ENCODE results near the gene HSFX4.
A peak's percentile ranks its signal among the peaks of the same experiment; 100 is the strongest.

The HSFX4 gene

GRCh38 chrX:149948016-149948415 lies 18.6 kb downstream of the HSFX4 start:
- TF ChIP-seq CTCF (IDR thresholded peaks at IDR 0.05; ENCODE audit: insufficient read depth, missing control alignments) = no peak
- DNase-seq (ENCODE audit: insufficient read length, low spot score) = no peak
- no peak for FAIRE-seq

DNA sequence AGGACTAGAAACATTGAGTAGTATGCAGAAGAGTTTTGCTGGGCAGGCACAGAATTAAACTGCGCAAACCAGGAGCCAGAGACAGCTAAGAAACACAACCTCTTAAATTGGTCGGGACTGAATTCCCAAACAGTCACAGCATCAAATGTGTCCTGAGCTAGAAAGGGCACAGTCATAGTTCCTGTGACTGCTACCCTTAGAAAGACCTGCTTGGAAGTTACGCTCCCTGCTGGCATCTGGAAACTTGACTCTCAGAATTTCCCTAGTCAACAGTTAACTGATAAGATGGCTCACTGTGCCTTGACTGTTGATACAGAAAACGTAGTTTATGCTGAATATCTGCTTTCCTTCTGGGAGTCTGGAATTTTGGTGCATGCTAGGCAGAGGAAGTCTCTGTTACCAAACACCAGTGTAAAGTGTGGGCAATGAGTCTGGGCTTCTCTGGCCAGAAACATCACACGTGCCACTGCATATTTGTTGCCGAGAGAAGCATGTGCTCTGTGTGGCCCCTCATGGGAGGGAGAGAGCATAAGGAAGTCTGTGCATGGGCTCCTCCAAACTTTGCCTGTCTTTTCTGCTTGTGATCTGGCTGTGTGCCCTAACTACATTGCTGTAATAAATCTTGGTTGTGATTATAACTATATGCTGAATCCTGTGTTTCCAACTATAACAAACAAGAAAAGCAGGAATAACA lies 20.5 kb downstream of the HSFX4 start:
- no peak for FAIRE-seq
- no peak for TF ChIP-seq CTCF (IDR thresholded peaks at IDR 0.05; ENCODE audit: insufficient read depth, missing control alignments)

GRCh38 chrX:149950681-149951080 lies 21.3 kb downstream of the HSFX4 start:
- TF ChIP-seq CTCF (IDR thresholded peaks at IDR 0.05; ENCODE audit: insufficient read depth, missing control alignments) = peak; percentile 28
- FAIRE-seq (no peak), DNase-seq (ENCODE audit: insufficient read length, low spot score) (no peak)

More for the DNA sequence above, 20.5 kb downstream of the HSFX4 start:
- DNase-seq (ENCODE audit: insufficient read length, low spot score) = no peak

DNA sequence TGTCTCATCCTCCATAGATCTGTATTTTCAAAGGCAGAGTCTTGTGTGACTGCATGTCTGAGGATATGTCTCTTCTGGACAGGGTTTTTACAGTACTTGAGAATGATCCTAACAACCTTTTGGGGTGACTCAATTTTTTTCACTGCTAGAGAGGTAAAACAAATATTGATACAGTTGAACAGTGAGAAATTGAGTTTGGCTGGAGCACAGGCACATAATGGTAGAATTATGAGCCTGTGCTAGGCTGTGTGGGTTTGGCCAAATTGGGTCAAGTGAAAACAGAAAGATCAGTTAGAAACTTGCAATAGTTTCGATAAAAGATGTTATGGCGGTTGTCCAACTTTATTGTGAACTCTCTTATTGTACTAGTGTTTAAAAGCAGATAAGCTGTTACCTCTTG lies 32.2 kb downstream of the HSFX4 start:
- no peak for FAIRE-seq
- DNase-seq (ENCODE audit: insufficient read length, low spot score) = no peak
- no peak for TF ChIP-seq CTCF (IDR thresholded peaks at IDR 0.05; ENCODE audit: insufficient read depth, missing control alignments)

GRCh38 chrX:149962010-149962409 lies 32.6 kb downstream of the HSFX4 start:
- TF ChIP-seq CTCF (IDR thresholded peaks at IDR 0.05; ENCODE audit: insufficient read depth, missing control alignments) = no peak
- no peak for FAIRE-seq
- no peak for DNase-seq (ENCODE audit: insufficient read length, low spot score)

DNA sequence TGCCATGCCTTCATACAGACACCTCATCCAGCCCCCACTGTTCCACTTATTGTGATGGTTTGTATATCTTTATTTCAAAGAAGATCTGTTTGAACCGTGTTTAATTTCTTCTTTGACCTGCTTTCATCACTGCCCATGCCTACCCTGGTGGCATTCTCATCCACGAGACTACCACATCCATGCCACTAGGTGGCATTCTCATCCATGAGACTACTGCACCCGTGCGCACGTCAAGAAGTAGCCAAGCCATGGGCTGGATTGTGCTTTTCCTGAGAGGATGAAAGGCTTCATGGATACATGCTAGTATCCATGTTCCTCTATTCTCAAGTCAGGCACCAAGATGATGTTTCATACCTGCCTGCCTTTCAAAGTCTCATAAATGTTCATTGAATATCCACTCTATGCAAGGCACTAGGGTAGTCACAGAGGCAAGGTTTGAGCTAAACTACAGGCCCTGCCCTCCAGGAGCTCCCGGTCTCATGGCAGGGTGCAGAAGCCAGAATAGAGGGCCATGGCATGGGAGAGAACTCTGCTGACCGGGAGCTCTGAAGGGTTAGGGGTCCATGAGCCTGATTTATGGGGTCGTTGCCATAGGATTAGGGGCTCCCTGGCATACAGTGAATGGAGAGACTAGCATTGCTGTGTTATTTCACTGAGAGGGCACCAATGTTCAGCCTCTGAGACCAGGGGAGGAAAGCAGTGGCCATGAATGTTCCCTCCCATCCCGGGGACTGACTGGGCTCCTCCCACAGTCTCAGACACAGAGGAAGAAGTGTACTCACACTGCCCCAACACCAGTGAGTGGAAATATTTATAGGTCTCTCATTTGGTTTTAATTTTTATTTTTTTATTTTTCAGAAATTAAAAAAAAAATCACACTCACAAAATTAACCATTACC lies 33.7 kb downstream of the HSFX4 start:
- DNase-seq (ENCODE audit: insufficient read length, low spot score) (no peak), FAIRE-seq (peak; percentile 86)
- TF ChIP-seq CTCF (IDR thresholded peaks at IDR 0.05; ENCODE audit: insufficient read depth, missing control alignments) = peak; percentile 69
